ENCODE data around the gene NDST3.
"Not testable (repeated sequence)": the region's sequence is repeated elsewhere in the genome, so short reads cannot be mapped to it uniquely, and the experiment has no call there.

NDST3 gene

DNA sequence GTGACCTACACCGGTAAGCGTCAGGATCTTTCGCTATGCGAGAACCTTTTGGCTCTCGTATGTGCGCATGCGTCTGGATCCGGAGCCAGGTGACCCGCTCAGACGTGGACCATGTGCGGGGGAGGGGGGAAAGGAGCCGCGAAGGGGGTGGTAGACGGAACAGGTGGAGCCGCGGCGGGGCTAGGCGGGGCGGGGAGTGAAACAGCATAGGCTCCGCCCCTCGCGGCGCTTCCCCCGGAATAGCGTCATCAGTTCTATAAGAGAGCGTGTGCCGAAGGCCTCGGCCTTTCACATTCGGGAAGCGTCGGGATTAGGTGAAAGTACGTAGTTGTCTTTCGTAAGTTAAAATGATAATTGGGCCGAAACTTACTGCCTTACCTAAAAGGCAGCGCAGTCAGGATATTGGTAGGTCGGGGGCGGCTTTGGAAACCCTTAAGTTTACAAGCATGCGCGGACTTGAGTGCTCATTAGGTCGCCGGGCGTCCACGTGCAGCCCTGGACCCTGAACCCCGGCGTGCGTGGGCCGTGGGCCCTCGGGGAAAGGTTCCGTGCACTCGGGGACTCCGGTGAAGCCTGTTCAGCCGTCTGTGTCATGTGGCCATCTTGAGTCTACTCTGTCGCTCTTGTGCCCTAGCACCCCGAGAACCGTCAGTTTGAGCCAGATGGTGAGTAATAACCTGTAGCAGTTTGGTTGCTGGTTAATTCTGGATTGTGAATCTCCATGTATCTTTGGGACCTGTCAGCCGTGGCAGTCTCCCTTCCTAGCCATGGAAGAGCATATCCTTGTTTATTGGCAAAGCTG, 244.4 kb downstream of the NDST3 start:
- DNase-seq = peak; percentile 54

DNA sequence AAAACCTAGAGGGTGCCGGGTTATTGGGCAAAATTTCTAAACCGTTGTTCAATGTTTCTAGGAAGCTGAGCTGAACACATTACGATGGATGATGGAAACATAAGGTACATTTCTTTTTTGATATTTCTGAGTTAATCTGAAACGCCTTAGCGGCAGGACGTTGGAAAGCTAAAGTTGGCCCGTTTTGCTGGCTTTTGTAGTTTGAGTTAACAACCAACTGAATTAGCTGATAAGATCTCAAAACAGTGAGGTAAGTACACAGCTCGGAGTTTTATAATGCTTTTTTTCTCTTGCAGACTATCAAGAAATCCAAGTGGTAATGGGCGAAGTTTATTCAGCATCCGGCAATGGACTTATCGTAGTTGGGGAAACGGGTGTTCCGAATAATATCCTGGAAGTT, 245.0 kb downstream of the NDST3 start:
- DNase-seq = no peak

DNA sequence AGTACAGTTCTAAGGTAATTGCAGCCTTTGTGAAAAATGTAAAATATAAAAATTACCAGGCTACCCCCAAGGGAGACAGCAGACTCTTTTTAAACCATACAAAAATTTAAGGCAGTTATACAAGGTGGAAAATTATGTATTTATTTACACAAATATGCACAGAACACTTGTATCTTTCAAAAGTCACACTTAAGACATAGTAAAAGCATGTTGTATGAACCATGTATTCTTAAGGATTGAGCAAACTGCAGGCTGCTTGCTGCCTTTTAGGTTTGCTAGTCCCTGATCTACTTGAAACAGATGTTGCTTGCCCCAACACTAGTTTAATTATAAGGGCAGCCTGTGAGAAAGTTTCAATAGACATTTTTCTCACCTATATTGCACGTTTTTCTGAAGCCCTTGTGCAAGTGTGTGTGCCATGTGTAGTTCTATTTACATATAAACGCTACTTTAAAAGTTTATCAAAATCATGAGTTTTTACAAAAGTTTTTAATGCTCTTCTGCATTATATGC, 245.7 kb downstream of the NDST3 start:
- DNase-seq = no peak

- peak; percentile 24 for DNase-seq
Measured at GRCh38 chr4:118280501-118281218, 246.4 kb downstream of the NDST3 start.

- no peak for DNase-seq
Measured at GRCh38 chr4:118281611-118282442, 247.5 kb downstream of the NDST3 start.

- DNase-seq = no peak
Measured at GRCh38 chr4:118282692-118283091, 248.4 kb downstream of the NDST3 start.

GRCh38 chr4:118284169-118284568, 249.9 kb downstream of the NDST3 start:
- DNase-seq = no peak

DNA sequence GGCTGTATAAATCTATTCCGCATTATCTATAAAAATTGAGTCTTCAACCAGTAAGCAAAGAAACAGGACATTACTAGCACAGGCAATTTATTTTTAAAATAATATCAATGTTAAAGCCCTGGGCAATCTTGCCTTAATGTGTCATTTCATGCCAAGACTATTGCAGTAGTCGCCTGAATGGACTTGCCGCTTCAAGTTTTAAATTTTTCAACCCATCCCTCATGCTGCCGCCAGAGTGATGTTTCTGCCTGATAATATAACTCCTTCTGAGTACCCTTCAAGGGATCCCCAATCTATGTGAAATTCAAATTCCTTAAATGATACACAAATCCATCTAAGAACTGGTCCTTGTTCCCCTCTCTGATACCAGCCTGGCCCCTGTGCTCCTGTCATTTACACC, 251.6 kb downstream of the NDST3 start:
- no peak for DNase-seq

DNA sequence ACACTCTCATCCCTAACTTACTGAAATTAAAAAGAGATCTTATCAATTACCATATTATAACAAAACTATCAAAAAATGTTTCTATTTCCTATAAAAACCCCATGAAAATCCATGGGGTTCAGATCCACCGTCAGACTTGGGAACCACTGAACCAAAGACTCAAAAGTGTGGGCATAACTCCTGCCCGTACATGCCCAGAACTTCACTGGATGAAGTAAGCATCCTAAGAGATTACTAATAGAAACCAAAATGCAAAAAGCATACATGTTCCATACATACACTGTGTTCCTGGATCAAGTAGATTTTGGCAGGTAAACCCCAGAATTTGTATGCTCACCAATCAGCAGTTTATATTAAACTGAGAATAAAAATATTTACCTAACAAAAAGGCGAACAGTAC, 252.4 kb downstream of the NDST3 start:
- DNase-seq = no peak

DNA sequence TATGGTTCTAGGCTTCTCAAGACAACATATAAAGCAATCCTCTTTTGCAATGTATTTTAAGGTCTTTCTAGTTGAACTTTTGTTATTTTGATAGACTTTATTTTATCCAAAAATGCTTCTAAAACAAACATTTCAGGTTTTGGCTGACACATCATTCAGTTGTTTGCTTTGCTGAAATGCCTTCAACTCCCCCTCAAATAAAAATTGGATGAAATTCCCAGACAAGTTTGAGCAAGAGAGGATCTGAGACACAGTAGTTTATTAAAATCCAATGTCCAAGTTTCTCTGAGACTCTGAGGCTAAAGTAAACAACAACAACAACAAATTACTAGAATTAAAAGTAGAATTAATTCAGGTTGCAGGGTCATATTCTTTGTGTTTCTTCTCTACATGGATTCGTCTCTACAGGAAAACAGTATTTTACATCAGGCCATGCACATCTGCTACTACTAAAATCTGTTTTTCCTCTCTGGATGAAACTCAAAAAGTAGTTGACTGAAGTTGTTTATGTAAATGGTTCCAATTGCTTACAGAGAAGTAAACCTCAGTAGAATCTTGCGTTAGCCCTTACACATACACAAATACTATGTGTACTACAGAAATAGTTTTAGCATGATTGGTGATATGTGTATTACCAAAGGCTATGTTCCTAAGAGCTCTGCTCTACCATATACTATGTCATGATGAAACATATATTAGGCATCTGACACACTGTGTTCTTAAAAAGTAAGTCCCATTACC, 253.6 kb downstream of the NDST3 start:
- DNase-seq = no peak

- DNase-seq = no peak
Measured at GRCh38 chr4:118289794-118290193, 255.5 kb downstream of the NDST3 start.

GRCh38 chr4:118290951-118291350, 256.7 kb downstream of the NDST3 start:
- no peak for DNase-seq

- no peak for DNase-seq
Measured at GRCh38 chr4:118296729-118297128, 262.4 kb downstream of the NDST3 start.

DNA sequence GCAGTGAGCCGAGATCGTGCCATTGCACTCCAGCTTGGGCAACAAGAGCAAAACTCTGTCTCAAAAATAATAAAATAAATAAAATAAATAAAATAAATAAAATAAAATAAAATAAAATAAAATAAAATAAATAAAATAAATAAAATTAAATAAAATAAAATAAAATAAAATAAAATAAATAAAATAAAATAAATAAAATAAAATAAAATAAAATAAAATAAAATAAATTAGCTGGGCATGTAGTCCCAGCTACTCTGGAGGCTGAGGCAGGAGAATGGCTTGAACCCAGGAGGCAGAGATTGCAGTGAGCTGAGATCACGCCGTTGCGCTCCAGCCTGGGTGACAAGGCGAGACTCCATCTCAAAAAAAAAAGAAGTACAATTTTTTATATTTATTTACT, 265.3 kb downstream of the NDST3 start:
- not testable (repeated sequence) for DNase-seq

DNA sequence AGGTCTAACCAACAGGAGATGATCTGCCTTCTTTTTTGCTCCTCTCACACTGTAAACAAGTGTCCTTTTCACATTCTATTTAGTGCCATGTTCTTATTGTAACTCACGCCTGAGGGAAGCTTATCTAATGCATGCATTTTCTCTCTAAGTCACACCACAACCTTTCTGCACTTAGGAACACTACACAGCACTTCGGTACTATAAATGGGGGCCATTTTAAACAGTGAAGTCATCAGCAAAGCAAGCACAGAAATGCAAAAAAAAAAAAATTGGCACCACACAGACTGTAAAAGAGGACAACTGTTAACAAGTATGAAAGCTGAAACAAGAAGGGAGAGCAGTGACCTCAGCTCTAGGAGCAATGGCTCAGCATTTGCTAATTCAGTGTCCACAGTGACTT, 273.4 kb downstream of the NDST3 start:
- no peak for DNase-seq
